GM12892 (cell line): Measurements from ENCODE around the gene CADM1.
A peak's percentile ranks its signal among the peaks of the same experiment; 100 is the strongest.

Source experiments
- DNase-seq: peaks from one replicate; pipeline ENCODE4 v3.0.0; 2011; ENCODE audit not compliant: insufficient read length
- FAIRE-seq: peaks from 2 replicates; lab custom pipeline; 2011; peaks lifted over from hg19 to GRCh38; lab: Jason Lieb, UNC
- POLR2A ChIP-seq: IDR thresholded peaks from 2 replicates; pipeline ENCODE4 v1.6.1; 2011; ENCODE audit warnings: low read depth, low read length, control low read depth
- POLR2AphosphoS5 ChIP-seq: IDR thresholded peaks from 2 replicates; pipeline ENCODE4 v1.6.1; 2011; ENCODE audit warnings: low read depth, low read length, control low read depth
- TAF1 ChIP-seq: IDR thresholded peaks from 2 replicates; pipeline ENCODE4 v1.6.1; 2011; ENCODE audit warnings: low read depth, mild to moderate bottlenecking, control low read depth, low read length, borderline replicate concordance

The CADM1 gene

GRCh38 chr11:115153731-115154354, 350.4 kb downstream of the CADM1 start:
- DNase-seq: no peak
- FAIRE-seq: no peak
- no peak for TF ChIP-seq TAF1
- no peak for TF ChIP-seq POLR2A
- no peak for TF ChIP-seq POLR2AphosphoS5

- FAIRE-seq (no peak), DNase-seq (no peak)
- TF ChIP-seq POLR2A: no peak
- TF ChIP-seq TAF1: no peak
- TF ChIP-seq POLR2AphosphoS5: no peak
Measured at GRCh38 chr11:115153135-115153534, 351.1 kb downstream of the CADM1 start.

- DNase-seq: no peak
- FAIRE-seq: no peak
- TF ChIP-seq POLR2A: no peak
- TF ChIP-seq TAF1: no peak
- no peak for TF ChIP-seq POLR2AphosphoS5
Measured at GRCh38 chr11:115151010-115151409, 353.2 kb downstream of the CADM1 start.

- no peak for DNase-seq
- TF ChIP-seq TAF1: no peak
- no peak for TF ChIP-seq POLR2A
- TF ChIP-seq POLR2AphosphoS5: no peak
- peak; percentile 69 for FAIRE-seq
Measured at GRCh38 chr11:115148691-115149090, 355.5 kb downstream of the CADM1 start.

- TF ChIP-seq TAF1 (no peak), POLR2A (no peak), POLR2AphosphoS5 (no peak)
- FAIRE-seq (peak; percentile 44), DNase-seq (no peak)
Measured at GRCh38 chr11:115148101-115148500, 356.1 kb downstream of the CADM1 start.

GRCh38 chr11:115147243-115147807, 356.9 kb downstream of the CADM1 start:
- TF ChIP-seq POLR2A (no peak), POLR2AphosphoS5 (no peak), TAF1 (no peak)
- DNase-seq: no peak
- FAIRE-seq: no peak

GRCh38 chr11:115146425-115146824, 357.8 kb downstream of the CADM1 start:
- no peak for TF ChIP-seq POLR2A
- no peak for TF ChIP-seq POLR2AphosphoS5
- no peak for TF ChIP-seq TAF1
- FAIRE-seq (no peak), DNase-seq (no peak)

GRCh38 chr11:115145324-115145723, 358.9 kb downstream of the CADM1 start:
- FAIRE-seq: no peak
- TF ChIP-seq TAF1 (no peak), POLR2AphosphoS5 (no peak), POLR2A (no peak)
- DNase-seq: no peak

GRCh38 chr11:115144914-115145313, 359.3 kb downstream of the CADM1 start:
- DNase-seq (no peak), FAIRE-seq (no peak)
- TF ChIP-seq POLR2A (no peak), TAF1 (no peak), POLR2AphosphoS5 (no peak)

GRCh38 chr11:115144014-115144413, 360.2 kb downstream of the CADM1 start:
- FAIRE-seq: no peak
- no peak for DNase-seq
- TF ChIP-seq POLR2AphosphoS5 (no peak), TAF1 (no peak), POLR2A (no peak)

- DNase-seq (no peak), FAIRE-seq (no peak)
- TF ChIP-seq POLR2A (no peak), TAF1 (no peak), POLR2AphosphoS5 (no peak)
Measured at GRCh38 chr11:115141231-115142114, 362.7 kb downstream of the CADM1 start.

- TF ChIP-seq POLR2AphosphoS5 (no peak), TAF1 (no peak), POLR2A (no peak)
- FAIRE-seq (no peak), DNase-seq (no peak)
Measured at GRCh38 chr11:115135936-115136335, 368.3 kb downstream of the CADM1 start.
